GM19438 (cell line): Measurements from ENCODE around the gene SUGCT.
A peak's percentile ranks its signal among the peaks of the same experiment; 100 is the strongest.
"Not testable (repeated sequence)": the region's sequence is repeated elsewhere in the genome, so short reads cannot be mapped to it uniquely, and the experiment has no call there.

Experiments
- ATAC-seq: cut with Tn5 transposase; IDR thresholded peaks from one replicate; pipeline ENCODE4 v1.9.1; 2021; ENCODE audit warnings: low read depth; ENCODE audit not compliant: unreplicated experiment

SUGCT gene

GRCh38 chr7:40597517-40597916 is 462.7 kb downstream of the SUGCT start:
- no peak for ATAC-seq

- no peak for ATAC-seq
Observed at GRCh38 chr7:40598915-40599314, 464.1 kb downstream of the SUGCT start.

- no peak for ATAC-seq
Observed at GRCh38 chr7:40599836-40600235, 465.0 kb downstream of the SUGCT start.

- not testable (repeated sequence) for ATAC-seq
Observed at GRCh38 chr7:40602351-40602750, 467.5 kb downstream of the SUGCT start.

GRCh38 chr7:40604601-40605438 is 470.0 kb downstream of the SUGCT start:
- peak; percentile 71 for ATAC-seq

- no peak for ATAC-seq
Observed at GRCh38 chr7:40608321-40609075, 473.7 kb downstream of the SUGCT start.

GRCh38 chr7:40610461-40610860 is 475.7 kb downstream of the SUGCT start:
- ATAC-seq = no peak

GRCh38 chr7:40611095-40611871 is 476.5 kb downstream of the SUGCT start:
- no peak for ATAC-seq

- ATAC-seq = no peak
Observed at GRCh38 chr7:40612298-40612697, 477.5 kb downstream of the SUGCT start.

- ATAC-seq = no peak
Observed at GRCh38 chr7:40619647-40620046, 484.8 kb downstream of the SUGCT start.

GRCh38 chr7:40621592-40621998 is 486.8 kb downstream of the SUGCT start:
- no peak for ATAC-seq

- no peak for ATAC-seq
Observed at GRCh38 chr7:40622941-40623501, 488.2 kb downstream of the SUGCT start.

GRCh38 chr7:40623863-40624262 is 489.1 kb downstream of the SUGCT start:
- ATAC-seq = no peak

GRCh38 chr7:40627361-40627760 is 492.6 kb downstream of the SUGCT start:
- ATAC-seq = not testable (repeated sequence)

GRCh38 chr7:40629891-40630290 is 495.1 kb downstream of the SUGCT start:
- no peak for ATAC-seq

GRCh38 chr7:40634118-40634517 is 499.3 kb downstream of the SUGCT start:
- ATAC-seq = no peak

GRCh38 chr7:40638545-40639320 is 503.9 kb downstream of the SUGCT start:
- no peak for ATAC-seq

GRCh38 chr7:40640566-40640965 is 505.8 kb downstream of the SUGCT start:
- ATAC-seq = no peak

- ATAC-seq = no peak
Observed at GRCh38 chr7:40641701-40642100, 506.9 kb downstream of the SUGCT start.

GRCh38 chr7:40643664-40644063 is 508.9 kb downstream of the SUGCT start:
- ATAC-seq = no peak
